Stomach (tissue), 9 donors: ENCODE results near the gene ARF6. TPM values are rescaled to one million over a fixed set of nuclear protein-coding genes. Genes with fewer than 3 reads are reported as not detected.

Source experiments
- DNase-seq, 2 donors: peaks; one replicate each; pipeline versions ENCODE4 v3.0.0 to v3.0.0-alpha.2; 2013 to 2019
- H3K27ac ChIP-seq, 5 donors: fragments of 200-600 bp in 4 of 5; sonication (generic) in 4 of 5; one replicate each; pipeline ENCODE4 v1.5.1; 2013 to 2019; ENCODE audit warnings: mild to moderate bottlenecking in 1 of 5, moderate library complexity in 1 of 5
- H3K27me3 ChIP-seq, 3 donors: fragments of 200-600 bp; sonication (generic); one replicate each; pipeline ENCODE4 v1.5.1; 2017 to 2019; ENCODE audit warnings: mixed run types in 1 of 3
- H3K36me3 ChIP-seq, 4 donors: fragments of 200-600 bp; sonication (generic); 1 replicate in 3 of 4; 2 replicates in 1 of 4; pipeline ENCODE4 v1.5.1; 2016 to 2019
- H3K4me1 ChIP-seq, 4 donors: fragments of 200-600 bp; sonication (generic); one replicate each; pipeline ENCODE4 v1.5.1; 2016 to 2019
- H3K4me3 ChIP-seq, 4 donors: fragments of 200-600 bp; sonication (generic) in 3 of 4; one replicate each; pipeline ENCODE4 v1.5.1; 2016 to 2019; ENCODE audit warnings: mild to moderate bottlenecking in 1 of 4
- H3K9me3 ChIP-seq, 4 donors: fragments of 200-600 bp; sonication (generic); one replicate each; pipeline ENCODE4 v1.5.1; 2016 to 2019
- CTCF ChIP-seq, 7 experiments: fragments of 450-650 bp in 4 of 7; fragments of 200-600 bp in 3 of 7; sonication (generic) in 3 of 7; IDR thresholded peaks; one replicate each; pipeline ENCODE4 v1.5.1; 2016 to 2019; ENCODE audit warnings: antibody characterized with exemption in 7 of 7, control low read depth in 2 of 7, mild to moderate bottlenecking in 1 of 7
- EP300 ChIP-seq: sonication (generic); formaldehyde crosslinking; IDR thresholded peaks from one replicate; pipeline ENCODE4 v1.6.1; 2017; ENCODE audit warnings: antibody characterized with exemption
- POLR2A ChIP-seq, 4 donors: fragments of 450-650 bp; IDR thresholded peaks; one replicate each; pipeline ENCODE4 v1.6.1; 2016; ENCODE audit warnings: antibody characterized with exemption in 4 of 4, control low read depth in 2 of 4, mild to moderate bottlenecking in 1 of 4, moderate library complexity in 1 of 4
- POLR2AphosphoS5 ChIP-seq, 3 donors: sonication (generic); formaldehyde crosslinking; IDR thresholded peaks; one replicate each; pipeline ENCODE4 v1.6.1; 2016; ENCODE audit warnings: antibody characterized with exemption in 3 of 3
- WGBS, 5 donors: extraction: QIAGEN DNeasy Blood & Tissue Kit in 3 of 5; methylation state at CpG; one replicate each; pipeline versions ENCODE4 v1.1.5 to v1.1.7; 2013 to 2018; 5-methylcytosine and 5-hydroxymethylcytosine counted together
- intact Hi-C: fragments of 100-400 bp; cut with DNase I; formaldehyde crosslinking; loops from one replicate; pipeline ENCODE4 v1.15.1; 2023; ENCODE audit warnings: low total_unique reads
- polyA plus RNA-seq, 3 donors: library from polyadenylated mRNA; stranded (reverse); fragments of 200-250 nt; gene quantifications; one replicate each; pipeline ENCODE4 v1.2.3, GENCODE V29; 2013
- total RNA-seq, 5 donors: library from RNA; depleted of rRNA; stranded (reverse); fragments of >200 nt; gene quantifications; one replicate each; pipeline versions ENCODE4 v1.1.0 to v1.2.3, GENCODE V29; 2014 to 2016
- donor health status: healthy with polysubstance abuse.
- donor health status: Bipolar disorder and iron deficiency.
- donor health status: healthy.

Gene ARF6
- total and polyA plus RNA-seq, 8 donors = 19.8 to 104 (median 48.4) TPM

- peaks cover 7 to 47% (median 29%) of the 10 kb centered on the region in 4 donors for H3K4me1 ChIP-seq
- peak; percentile 87 to 96 for DNase-seq
- TF ChIP-seq POLR2AphosphoS5 (IDR thresholded peaks at IDR 0.05) (peak; percentile 18 to 50 (median 31)), EP300 (no peak), CTCF (IDR thresholded peaks at IDR 0.05) (peak in 6 of 7 experiments; percentile 74 to 100 (median 99)), POLR2A (IDR thresholded peaks at IDR 0.05) (no peak)
- H3K27me3 ChIP-seq = no peaks in the 10 kb centered on the region
- no peaks in the 10 kb centered on the region for H3K9me3 ChIP-seq
- 0 to 1% (median 0%) methylated on average over 24 to 29 of the region's 30 CpGs for WGBS, 5 donors
- H3K4me3 ChIP-seq = peak overlapping the region; percentile 48 to 66 (median 54)
- intact Hi-C loops = no loop called here
- H3K36me3 ChIP-seq = no peaks in the 10 kb centered on the region
- peak overlapping the region; percentile 96 to 99 (median 98) for H3K27ac ChIP-seq
Measured at GRCh38 chr14:49862089-49862673, 30.7 kb upstream of the ARF6 start.

- Histone ChIP-seq H3K4me3 (peak overlapping the region; percentile 48 to 66 (median 54)), H3K4me1 (peaks cover 15 to 57% (median 34%) of the 10 kb centered on the region in 4 donors), H3K9me3 (no peaks in the 10 kb centered on the region), H3K27me3 (no peaks in the 10 kb centered on the region), H3K27ac (peak overlapping the region; percentile 96 to 99 (median 98)), H3K36me3 (no peaks in the 10 kb centered on the region)
- 11 to 17% (median 14%) methylated on average over 9 of the region's 9 CpGs for WGBS, 5 donors
- no peak for TF ChIP-seq EP300
- TF ChIP-seq POLR2AphosphoS5 (IDR thresholded peaks at IDR 0.05) = peak in 1 of 3 donors; percentile 9
- peak in 1 of 2 donors; percentile 55 for DNase-seq
- intact Hi-C loops = no loop called here
Measured at GRCh38 chr14:49863487-49864281, 29.2 kb upstream of the ARF6 start.

- H3K4me1 ChIP-seq = peaks cover 15 to 63% (median 39%) of the 10 kb centered on the region in 4 donors
- H3K9me3 ChIP-seq = no peaks in the 10 kb centered on the region
- peak in 2 of 3 donors; percentile 29 to 65 for TF ChIP-seq POLR2AphosphoS5 (IDR thresholded peaks at IDR 0.05)
- TF ChIP-seq POLR2A (IDR thresholded peaks at IDR 0.05) = no peak
- TF ChIP-seq CTCF (IDR thresholded peaks at IDR 0.05) = peak in 5 of 7 experiments; percentile 76 to 84 (median 78)
- TF ChIP-seq EP300 = no peak
- H3K4me3 ChIP-seq = no peak overlapping the region
- DNase-seq = peak; percentile 86 to 90
- 0 to 1% (median 0%) methylated on average over 4 of the region's 4 CpGs for whole genome bisulfite sequencing, 5 donors
- no peaks in the 10 kb centered on the region for H3K27me3 ChIP-seq
- intact Hi-C loops = no loop called here
- H3K27ac ChIP-seq = peak overlapping the region; percentile 42 to 99 (median 96)
- H3K36me3 ChIP-seq = no peaks in the 10 kb centered on the region
Measured at GRCh38 chr14:49865431-49865859, 27.4 kb upstream of the ARF6 start.

- WGBS, 5 donors = 0 to 1% (median 0%) methylated on average over 48 to 57 of the region's 57 CpGs
- Histone ChIP-seq H3K27me3 (no peaks in the 10 kb centered on the region), H3K4me1 (peaks cover 15 to 55% (median 31%) of the 10 kb centered on the region in 4 donors), H3K27ac (peak overlapping the region; percentile 90 to 97 (median 95)), H3K4me3 (peak overlapping the region; percentile 43 to 67 (median 54)), H3K9me3 (no peaks in the 10 kb centered on the region), H3K36me3 (no peaks in the 10 kb centered on the region)
- intact Hi-C loops = no loop called here
- peak; percentile 98 to 99 for DNase-seq
- TF ChIP-seq POLR2A (IDR thresholded peaks at IDR 0.05) = peak in 2 of 4 donors; percentile 53 to 71
- no peak for TF ChIP-seq EP300
- no peak for TF ChIP-seq CTCF (IDR thresholded peaks at IDR 0.05)
- peak; percentile 90 to 99 (median 96) for TF ChIP-seq POLR2AphosphoS5 (IDR thresholded peaks at IDR 0.05)
Measured at GRCh38 chr14:49867831-49868719, 24.8 kb upstream of the ARF6 start.
